LNCAP (cell line): Measurements from ENCODE around the gene DDIT4.

Source experiments
- CTCF ChIP-seq: fragments of 450-650 bp; IDR thresholded peaks from 2 replicates; pipeline ENCODE4 v1.5.1; 2017; ENCODE audit warnings: mild to moderate bottlenecking

The DDIT4 gene

GRCh38 chr10:72244573-72245038, 29.1 kb upstream of the DDIT4 start:
- TF ChIP-seq CTCF, result no peak

GRCh38 chr10:72245949-72246525, 27.7 kb upstream of the DDIT4 start:
- TF ChIP-seq CTCF, result no peak

GRCh38 chr10:72248468-72249151, 25.1 kb upstream of the DDIT4 start:
- TF ChIP-seq CTCF, result no peak

- no peak for TF ChIP-seq CTCF
These were observed 23.1 kb upstream of the DDIT4 start for GRCh38 chr10:72250666-72251065.

GRCh38 chr10:72251635-72252034, 22.1 kb upstream of the DDIT4 start:
- no peak for TF ChIP-seq CTCF

GRCh38 chr10:72252972-72253371, 20.8 kb upstream of the DDIT4 start:
- TF ChIP-seq CTCF, result no peak

GRCh38 chr10:72253578-72253977, 20.1 kb upstream of the DDIT4 start:
- no peak for TF ChIP-seq CTCF
